Spleen (tissue), 7 donors: ENCODE results near the gene CEP162.

Source experiments
- POLR2AphosphoS5 ChIP-seq, 3 donors: sonication (generic); formaldehyde crosslinking; IDR thresholded peaks; one replicate each; pipeline ENCODE4 v1.5.1; 2017; ENCODE audit warnings: antibody characterized with exemption in 3 of 3
- TF ChIP-seq, protein P1 (sequence below), 11 experiments: fragments of 200-600 bp in 7 of 11; fragments of 450-650 bp in 4 of 11; sonication (generic) in 4 of 11; IDR thresholded peaks in 8 of 11; conservative IDR thresholded peaks in 3 of 11; 1 replicate in 7 of 11; 2 replicates in 4 of 11; pipeline versions ENCODE4 v1.4.0 to v1.8.0; 2016 to 2021; ENCODE audit warnings: antibody characterized with exemption in 11 of 11, inconsistent platforms in 4 of 11, mild to moderate bottlenecking in 1 of 11
- donor health status: DM: no; HTN: no; CAD: no; lungs with moderate emphysema.
- donor health status: DM: no; HTN: no; CAD: no.
- donor health status: DM: no; HTN: no; CAD: no.

DNA sequence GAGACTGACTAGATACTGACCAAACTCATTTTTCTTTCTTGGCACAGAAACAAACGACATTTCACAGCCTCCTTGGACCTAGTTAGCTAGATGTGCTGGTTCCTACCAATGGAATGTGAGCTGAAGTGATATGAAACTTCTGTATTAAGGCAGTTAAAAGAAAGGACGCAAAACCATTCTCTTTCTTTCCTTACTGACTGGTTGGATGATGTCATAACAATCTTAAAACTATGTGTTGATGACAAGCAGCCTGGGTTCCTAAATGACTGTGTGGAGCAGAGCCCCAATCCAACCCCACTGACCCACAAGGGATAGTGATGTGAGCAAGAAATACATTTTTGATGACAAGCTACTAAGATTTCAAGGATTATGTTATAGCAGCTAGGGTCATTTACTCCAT is 35.6 kb downstream of the CEP162 start:
- TF ChIP-seq, protein P1, sequence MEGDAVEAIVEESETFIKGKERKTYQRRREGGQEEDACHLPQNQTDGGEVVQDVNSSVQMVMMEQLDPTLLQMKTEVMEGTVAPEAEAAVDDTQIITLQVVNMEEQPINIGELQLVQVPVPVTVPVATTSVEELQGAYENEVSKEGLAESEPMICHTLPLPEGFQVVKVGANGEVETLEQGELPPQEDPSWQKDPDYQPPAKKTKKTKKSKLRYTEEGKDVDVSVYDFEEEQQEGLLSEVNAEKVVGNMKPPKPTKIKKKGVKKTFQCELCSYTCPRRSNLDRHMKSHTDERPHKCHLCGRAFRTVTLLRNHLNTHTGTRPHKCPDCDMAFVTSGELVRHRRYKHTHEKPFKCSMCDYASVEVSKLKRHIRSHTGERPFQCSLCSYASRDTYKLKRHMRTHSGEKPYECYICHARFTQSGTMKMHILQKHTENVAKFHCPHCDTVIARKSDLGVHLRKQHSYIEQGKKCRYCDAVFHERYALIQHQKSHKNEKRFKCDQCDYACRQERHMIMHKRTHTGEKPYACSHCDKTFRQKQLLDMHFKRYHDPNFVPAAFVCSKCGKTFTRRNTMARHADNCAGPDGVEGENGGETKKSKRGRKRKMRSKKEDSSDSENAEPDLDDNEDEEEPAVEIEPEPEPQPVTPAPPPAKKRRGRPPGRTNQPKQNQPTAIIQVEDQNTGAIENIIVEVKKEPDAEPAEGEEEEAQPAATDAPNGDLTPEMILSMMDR (IDR thresholded peaks at IDR 0.05 in 8 of 11, conservative IDR thresholded peaks at IDR 0.05 in 3 of 11), result no peak
- no peak for TF ChIP-seq POLR2AphosphoS5 (IDR thresholded peaks at IDR 0.05)
